SK-N-SH treated with all-trans-retinoic acid at 6 μM for 48 hours (cell line): ENCODE data around the gene MIER1.

ENCODE experiments used
- CREB5 ChIP-seq: fragments of 250-450 bp; sonication (Bioruptor Pico); IDR thresholded peaks from 2 replicates; pipeline ENCODE4 v1.5.1; 2020; ENCODE audit warnings: low read depth, mild to moderate bottlenecking, moderate library complexity
- CSRNP3 ChIP-seq: fragments of 250-450 bp; sonication (Bioruptor Pico); IDR thresholded peaks from 2 replicates; pipeline ENCODE4 v1.5.1; 2021; ENCODE audit warnings: mild to moderate bottlenecking, moderate library complexity
- ESRRG ChIP-seq: fragments of 250-450 bp; sonication (Bioruptor Pico); IDR thresholded peaks from 2 replicates; pipeline ENCODE4 v1.6.1; 2021; ENCODE audit warnings: mild to moderate bottlenecking
- OSR1 ChIP-seq: fragments of 250-450 bp; sonication (Bioruptor Pico); IDR thresholded peaks from 2 replicates; pipeline ENCODE4 v1.8.0; 2022; ENCODE audit warnings: moderate library complexity, mild to moderate bottlenecking, inconsistent platforms
- PATZ1 ChIP-seq: fragments of 250-450 bp; sonication (Bioruptor Pico); IDR thresholded peaks from 2 replicates; pipeline ENCODE4 v1.8.0; 2020; ENCODE audit warnings: mild to moderate bottlenecking, moderate library complexity, borderline replicate concordance
- RARB ChIP-seq: fragments of 250-450 bp; sonication (Bioruptor Pico); IDR thresholded peaks from 2 replicates; pipeline ENCODE4 v1.8.0; 2021; ENCODE audit warnings: mild to moderate bottlenecking, moderate library complexity
- SNAI2 ChIP-seq: fragments of 250-450 bp; sonication (Bioruptor Pico); IDR thresholded peaks from 2 replicates; pipeline ENCODE4 v1.5.0; 2020; ENCODE audit warnings: mild to moderate bottlenecking, moderate library complexity
- TCF4 ChIP-seq: fragments of 250-450 bp; sonication (Bioruptor Pico); IDR thresholded peaks from 2 replicates; pipeline ENCODE4 v1.8.0; 2021; ENCODE audit warnings: mild to moderate bottlenecking, moderate library complexity, borderline replicate concordance
- ZC3H10 ChIP-seq: fragments of 250-450 bp; sonication (Bioruptor Pico); IDR thresholded peaks from 2 replicates; pipeline ENCODE4 v1.5.1; 2021; ENCODE audit warnings: mild to moderate bottlenecking, moderate library complexity
- ZFP3 ChIP-seq: fragments of 250-450 bp; sonication (Bioruptor Pico); IDR thresholded peaks from 2 replicates; pipeline ENCODE4 v1.5.0; 2020; ENCODE audit warnings: mild to moderate bottlenecking, moderate library complexity
- ZFP30 ChIP-seq: fragments of 450-650 bp; formaldehyde crosslinking; IDR thresholded peaks from 2 replicates; pipeline ENCODE4 v1.5.0; 2022; ENCODE audit warnings: mild to moderate bottlenecking, moderate library complexity
- ZNF70 ChIP-seq: fragments of 450-650 bp; formaldehyde crosslinking; IDR thresholded peaks from 2 replicates; pipeline ENCODE4 v1.5.0; 2020; ENCODE audit warnings: mild to moderate bottlenecking, moderate library complexity
- ZNF8 ChIP-seq: fragments of 450-650 bp; formaldehyde crosslinking; IDR thresholded peaks from 2 replicates; pipeline ENCODE4 v1.5.0; 2020; ENCODE audit warnings: mild to moderate bottlenecking, moderate library complexity

GRCh38 chr1:66978201-66978600 is 53.4 kb downstream of the MIER1 start:
- no peak for TF ChIP-seq PATZ1 (CRISPR knock-in tag)
- TF ChIP-seq CREB5 (CRISPR knock-in tag), result no peak
- TF ChIP-seq OSR1, result no peak
- TF ChIP-seq RARB (CRISPR knock-in tag), result no peak
- TF ChIP-seq ZNF70 (CRISPR knock-in tag), result no peak
- TF ChIP-seq ESRRG (CRISPR knock-in tag), result no peak
- TF ChIP-seq CSRNP3 (CRISPR knock-in tag), result no peak
- TF ChIP-seq ZFP30 (CRISPR knock-in tag), result no peak
- no peak for TF ChIP-seq SNAI2 (CRISPR knock-in tag)
- TF ChIP-seq ZFP3 (CRISPR knock-in tag), result no peak
- TF ChIP-seq ZC3H10, result no peak
- no peak for TF ChIP-seq TCF4
- TF ChIP-seq ZNF8, result no peak
